ENCODE results near the gene ULK1. TPM values are rescaled to one million over a fixed set of nuclear protein-coding genes. Genes with fewer than 3 reads are reported as not detected.
A peak's percentile ranks its signal among the peaks of the same experiment; 100 is the strongest.

ULK1 gene
- total RNA-seq, 1 experiment from 2014 or later, result 7.6 TPM

DNA sequence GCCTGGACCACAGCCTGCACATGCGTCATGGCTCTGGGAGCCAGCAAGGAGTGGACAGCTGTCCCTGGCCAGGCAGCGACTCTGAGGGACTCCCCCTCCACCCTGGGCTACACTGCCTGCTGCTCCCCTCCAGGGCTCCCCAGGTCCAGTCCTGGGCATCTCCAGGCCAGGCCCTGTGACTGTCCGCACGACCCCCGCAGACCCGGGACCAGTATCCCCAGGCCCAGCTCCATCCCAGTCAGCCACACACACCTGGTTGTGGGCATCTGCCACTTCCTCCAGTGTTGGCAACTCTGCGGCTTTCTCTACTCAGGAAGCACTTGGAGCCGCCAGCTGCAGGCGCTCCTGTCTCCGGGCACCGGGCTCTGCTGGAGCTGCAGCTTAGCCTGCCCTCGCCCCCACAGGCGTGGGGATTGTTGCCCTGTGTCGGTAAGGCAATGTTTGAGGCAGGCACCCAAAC lies 2.4 kb downstream of the ULK1 start:
- Histone ChIP-seq H3K9me3 (no peaks in the 10 kb centered on the region), H3K4me3 (peak overlapping the region; percentile 49), H3K27me3 (no peaks in the 10 kb centered on the region), H3K36me3 (peaks cover 22% of the 10 kb centered on the region)
- DNase-seq, result peak; percentile 90

DNA sequence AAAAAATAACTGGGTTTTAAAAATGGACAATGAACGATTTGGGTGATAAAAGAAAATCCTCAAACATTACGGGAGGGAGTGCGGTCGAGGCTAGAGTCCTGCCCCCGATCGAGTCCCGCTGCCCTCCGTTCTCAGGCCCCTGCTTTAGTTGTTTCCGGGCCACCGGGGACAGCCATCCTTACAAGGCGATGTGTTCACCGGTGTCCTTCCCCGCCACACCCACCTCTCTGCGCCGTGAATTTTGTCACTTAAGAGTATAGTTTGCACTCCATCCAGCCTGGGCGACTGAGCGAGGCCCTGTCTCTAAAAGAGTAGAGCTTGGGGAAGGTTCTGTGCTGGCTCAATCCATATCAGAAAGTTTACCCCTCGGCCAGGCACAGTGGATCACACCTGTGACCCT lies 2.9 kb downstream of the ULK1 start:
- no peak for DNase-seq
- H3K4me3 ChIP-seq, result no peak overlapping the region
- peaks cover 22% of the 10 kb centered on the region for H3K36me3 ChIP-seq
- no peaks in the 10 kb centered on the region for H3K27me3 ChIP-seq
- no peaks in the 10 kb centered on the region for H3K9me3 ChIP-seq

DNA sequence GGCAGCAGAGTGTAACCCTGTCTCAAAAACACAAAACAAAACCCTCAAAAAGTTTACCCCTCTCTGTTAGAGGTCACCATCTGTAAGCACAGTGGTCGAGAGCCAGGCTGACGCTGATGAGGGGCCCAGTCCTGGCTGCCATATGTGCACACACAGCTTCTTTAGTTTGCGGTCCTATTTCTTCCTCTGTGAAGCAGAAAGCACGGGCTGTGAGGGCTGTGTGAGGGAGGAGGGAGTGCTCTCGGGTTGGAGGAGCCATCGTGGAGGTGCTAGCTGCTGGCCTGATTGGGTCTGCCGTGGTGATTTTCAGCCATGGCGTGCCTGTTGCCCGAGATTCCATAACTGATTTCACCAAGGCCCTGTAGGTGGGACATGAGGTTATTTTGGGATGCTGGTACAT lies 3.5 kb downstream of the ULK1 start:
- DNase-seq, result no peak
- H3K9me3 ChIP-seq, result no peaks in the 10 kb centered on the region
- no peak overlapping the region for H3K4me3 ChIP-seq

DNA sequence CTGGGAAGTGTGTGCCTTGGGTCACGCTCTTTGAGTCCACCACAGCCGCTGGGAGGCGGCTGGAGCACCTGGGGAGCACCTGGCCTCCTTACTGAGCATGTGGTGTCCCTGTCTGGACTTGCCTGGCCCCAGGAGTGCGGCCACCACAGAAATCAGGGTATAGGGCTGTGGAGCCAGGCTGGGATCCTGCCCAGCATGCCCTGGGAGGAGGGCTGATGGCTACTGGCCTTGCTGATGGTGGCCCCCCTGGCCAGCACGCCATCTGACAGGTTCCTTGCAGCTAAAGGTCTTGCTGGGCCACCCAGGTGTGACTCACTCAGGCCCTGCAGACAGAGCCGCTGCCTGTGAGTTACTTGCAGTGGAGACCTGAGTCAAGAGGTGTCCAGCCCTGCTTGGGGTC lies 6.0 kb downstream of the ULK1 start:
- H3K4me3 ChIP-seq, result no peak overlapping the region

More for the DNA sequence above, 3.5 kb downstream of the ULK1 start:
- no peaks in the 10 kb centered on the region for H3K27me3 ChIP-seq
- peaks cover 22% of the 10 kb centered on the region for H3K36me3 ChIP-seq

DNA sequence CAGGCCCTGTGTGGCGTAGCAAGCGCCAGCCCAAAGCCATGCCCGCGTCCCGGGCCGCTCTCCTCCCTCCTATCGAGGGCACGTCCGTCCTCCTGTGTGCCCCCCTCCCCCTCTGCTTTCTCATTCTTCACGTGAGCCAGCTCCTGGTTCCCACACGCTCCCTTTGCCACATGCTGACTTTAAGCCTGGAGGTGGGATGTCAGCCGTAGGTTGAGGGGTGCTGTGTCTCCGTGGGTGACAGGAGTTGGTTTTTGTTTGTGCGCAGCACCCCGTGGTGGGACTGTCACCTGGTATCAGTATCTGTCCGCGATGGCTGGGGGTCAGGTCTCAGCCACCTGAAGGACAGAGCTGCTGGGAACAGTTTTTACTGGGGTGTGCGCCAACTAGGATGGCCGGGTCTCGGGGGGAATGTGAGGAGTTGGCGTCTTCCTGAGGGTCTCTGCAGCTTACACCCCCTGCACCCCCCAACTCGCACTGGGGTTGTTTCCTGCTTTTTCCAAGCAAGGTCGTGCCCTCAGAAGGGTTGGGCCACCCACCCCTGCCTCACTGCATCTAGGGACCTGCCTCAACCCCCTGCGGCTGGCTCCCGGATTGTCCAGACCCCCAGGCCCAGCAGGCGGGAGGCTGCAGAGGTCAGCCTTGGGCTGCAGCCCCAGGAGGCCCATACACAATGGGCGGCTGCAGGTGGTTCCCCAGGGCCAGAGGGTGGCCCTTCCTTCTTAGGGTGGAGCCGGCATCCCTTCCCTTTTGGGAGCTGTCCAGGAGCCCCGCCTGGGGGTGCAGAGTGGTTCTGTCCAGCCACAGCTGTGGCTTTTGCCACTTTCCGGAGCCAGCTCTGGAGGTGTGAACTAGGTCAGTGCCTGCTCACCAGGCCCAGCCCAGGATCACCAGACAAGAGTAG lies 7.3 kb downstream of the ULK1 start:
- DNase-seq, result no peak
- Histone ChIP-seq H3K9me3 (no peaks in the 10 kb centered on the region), H3K4me3 (no peak overlapping the region), H3K36me3 (peaks cover 25% of the 10 kb centered on the region), H3K27me3 (no peaks in the 10 kb centered on the region)

More for the DNA sequence above, 6.0 kb downstream of the ULK1 start:
- DNase-seq, result no peak
- H3K36me3 ChIP-seq, result peaks cover 22% of the 10 kb centered on the region
- no peaks in the 10 kb centered on the region for H3K27me3 ChIP-seq
- no peaks in the 10 kb centered on the region for H3K9me3 ChIP-seq

DNA sequence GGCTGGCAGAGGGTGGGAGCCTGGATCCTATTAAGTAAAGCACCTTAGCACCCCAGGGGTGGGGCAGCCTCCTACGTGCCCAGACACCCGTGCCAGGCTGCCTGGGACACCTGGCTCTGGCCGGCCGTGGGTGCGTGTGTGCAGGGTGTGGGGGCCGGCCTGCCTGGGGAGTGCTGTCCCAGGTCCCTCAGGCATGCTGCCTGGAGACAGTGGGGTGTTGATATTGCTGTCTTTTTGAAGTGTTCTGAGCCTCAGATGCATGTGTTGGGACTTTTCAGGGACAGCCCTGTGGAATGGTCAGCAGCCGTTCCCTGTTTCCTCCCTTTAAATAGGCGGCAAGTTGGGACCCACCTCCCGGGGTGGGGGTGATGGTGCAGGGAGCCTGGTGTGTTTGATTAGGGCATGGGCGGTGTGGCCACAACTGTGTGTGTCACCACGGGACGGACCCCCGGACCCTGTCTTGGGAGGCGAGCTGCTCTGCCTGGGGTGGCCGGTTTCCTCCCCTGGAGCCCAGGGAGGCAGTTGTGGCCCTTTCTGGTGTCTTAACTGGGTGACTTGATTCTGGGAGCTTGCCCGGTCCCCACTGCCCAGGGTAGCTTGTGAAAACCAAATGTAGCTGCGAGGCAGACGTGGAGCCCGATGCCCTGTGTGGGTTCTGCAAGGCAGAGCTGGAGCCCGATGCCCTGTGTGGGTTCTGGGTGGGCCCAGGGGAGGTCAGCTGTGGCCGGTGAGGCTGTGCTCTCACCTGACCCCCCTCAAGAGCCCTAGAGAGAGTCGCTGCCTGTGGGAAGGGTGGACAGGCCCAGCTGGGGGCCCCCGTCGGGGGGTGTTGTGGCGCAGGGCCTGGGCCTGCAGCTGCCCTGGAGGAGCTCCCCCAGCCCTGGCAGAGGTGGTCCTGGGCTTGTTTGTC lies 8.2 kb downstream of the ULK1 start:
- Histone ChIP-seq H3K27me3 (no peaks in the 10 kb centered on the region), H3K4me3 (no peak overlapping the region), H3K9me3 (no peaks in the 10 kb centered on the region), H3K36me3 (peaks cover 20% of the 10 kb centered on the region)
- no peak for DNase-seq

DNA sequence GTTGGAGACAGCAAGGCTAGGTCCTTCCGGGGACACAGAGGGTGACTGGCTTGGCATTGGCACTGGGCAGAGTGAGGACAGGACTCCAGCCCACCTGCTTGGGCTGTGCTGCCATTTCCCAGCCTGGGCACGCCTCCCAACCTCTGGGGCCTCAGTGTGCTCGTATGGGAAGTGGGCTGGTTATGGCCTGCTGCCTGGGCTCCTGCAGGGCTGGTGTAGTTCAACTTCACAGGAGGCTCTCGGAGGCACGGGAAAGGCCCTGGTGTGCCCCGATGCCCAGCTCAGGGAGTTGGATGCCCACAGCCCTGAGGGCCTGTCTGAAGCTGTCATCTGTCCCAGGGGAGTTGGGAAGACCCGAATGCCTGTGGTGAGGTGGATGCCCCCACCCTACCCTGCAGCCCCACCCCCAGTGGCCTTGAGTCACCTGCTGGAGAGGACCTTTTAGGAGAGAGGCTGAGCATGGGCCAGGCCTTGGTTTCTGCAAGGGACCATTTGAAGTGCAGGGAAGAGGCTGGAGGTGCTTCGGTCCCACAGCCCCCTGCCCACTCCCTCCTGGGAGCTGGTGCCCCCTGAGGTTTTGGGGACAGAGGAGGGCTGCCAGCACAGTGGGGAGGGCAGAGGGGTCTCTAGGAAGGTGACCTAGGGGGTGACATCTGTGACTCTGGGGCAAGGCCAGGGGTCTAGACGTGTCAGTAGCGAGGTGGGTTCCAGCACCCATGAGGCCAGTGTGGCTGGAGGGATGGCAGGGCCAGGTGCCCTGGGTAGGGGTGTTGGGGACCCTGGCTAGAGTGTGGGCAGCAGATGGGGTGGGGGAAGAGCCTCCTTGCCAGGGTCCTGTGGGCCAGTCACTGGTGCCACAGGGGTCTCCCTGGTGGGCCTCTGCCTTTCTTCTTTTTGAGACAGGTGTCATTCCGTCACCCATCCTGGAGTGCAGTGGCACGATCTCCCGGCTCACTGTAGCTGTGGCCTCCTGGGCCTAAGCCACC lies 9.1 kb downstream of the ULK1 start:
- no peaks in the 10 kb centered on the region for H3K9me3 ChIP-seq
- H3K36me3 ChIP-seq, result peaks cover 15% of the 10 kb centered on the region
- H3K4me3 ChIP-seq, result no peak overlapping the region
- DNase-seq, result no peak
- no peaks in the 10 kb centered on the region for H3K27me3 ChIP-seq

DNA sequence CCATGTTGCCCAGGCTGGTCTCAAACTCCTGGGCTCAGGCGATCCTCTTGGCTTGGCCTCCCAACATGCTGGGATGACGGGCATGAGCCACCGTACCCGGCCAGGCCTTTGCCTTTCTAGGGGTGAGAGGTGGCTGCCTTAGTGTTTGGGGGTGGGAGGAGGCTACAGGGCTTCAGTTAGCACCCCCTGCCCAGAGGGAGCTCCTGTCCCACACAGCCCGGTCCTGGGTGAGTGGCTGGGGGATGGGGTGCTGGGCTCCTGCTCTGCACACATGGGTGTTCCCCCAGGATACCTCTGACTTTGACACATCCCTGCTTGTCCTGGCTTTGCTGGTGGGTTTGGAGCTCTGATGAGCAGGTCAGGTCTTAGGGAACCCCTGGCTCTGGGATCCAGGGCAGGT lies 9.9 kb downstream of the ULK1 start:
- Histone ChIP-seq H3K27me3 (no peaks in the 10 kb centered on the region), H3K36me3 (peaks cover 18% of the 10 kb centered on the region), H3K9me3 (no peaks in the 10 kb centered on the region), H3K4me3 (no peak overlapping the region)
- no peak for DNase-seq

DNA sequence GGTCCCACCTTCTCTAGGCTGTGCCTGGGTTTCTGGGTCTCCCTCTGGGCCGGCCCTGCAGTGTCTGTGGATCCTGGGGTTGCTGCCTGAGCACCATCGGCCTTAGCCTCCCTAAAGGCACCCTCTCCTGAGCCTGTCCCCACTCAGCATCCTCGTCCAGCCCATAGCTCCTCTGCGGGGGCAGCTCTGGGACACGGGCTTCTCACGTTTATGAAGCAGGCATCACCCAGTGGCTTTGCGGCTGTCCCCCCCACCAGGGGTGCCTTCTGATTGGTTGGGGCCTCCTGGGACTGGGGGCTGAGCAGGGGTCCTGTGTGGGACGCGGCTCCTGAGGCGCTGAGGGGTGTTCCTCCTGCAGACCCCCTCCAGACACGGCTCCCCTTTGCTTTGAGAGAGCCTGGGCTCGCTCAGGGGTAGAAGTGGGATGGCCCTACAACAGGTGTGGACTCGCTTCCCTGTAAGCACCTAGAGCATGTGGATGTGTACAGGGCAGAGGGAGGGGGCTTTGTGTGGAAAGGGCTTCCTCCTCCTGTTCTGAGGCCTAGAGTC lies 10.7 kb downstream of the ULK1 start:
- Histone ChIP-seq H3K27me3 (no peaks in the 10 kb centered on the region), H3K36me3 (peaks cover 18% of the 10 kb centered on the region), H3K4me3 (no peak overlapping the region), H3K9me3 (no peaks in the 10 kb centered on the region)
- no peak for DNase-seq

DNA sequence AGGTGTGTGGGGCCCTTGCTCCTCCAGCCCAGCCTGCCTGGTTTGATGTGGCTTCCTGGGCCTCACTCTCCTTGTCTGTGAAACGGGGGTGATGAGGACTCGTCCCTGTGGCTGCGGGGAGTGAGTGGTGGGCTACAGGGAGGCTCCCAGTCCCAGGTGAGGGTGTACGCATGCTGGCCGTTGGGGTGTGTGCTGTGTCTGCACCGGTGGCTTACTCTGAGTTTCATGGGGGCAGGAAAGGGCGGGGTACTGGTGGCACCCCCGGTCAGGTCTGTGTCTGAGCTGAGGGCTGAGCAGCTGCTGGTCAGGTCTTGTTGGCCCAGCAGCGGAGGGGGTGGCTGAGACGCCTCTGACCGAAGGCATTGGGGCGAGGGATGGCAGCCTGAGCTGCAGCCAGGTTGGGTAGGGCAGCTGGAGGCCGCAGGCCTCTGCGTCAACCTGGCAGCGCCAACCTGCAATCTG lies 11.2 kb downstream of the ULK1 start:
- H3K36me3 ChIP-seq, result peaks cover 18% of the 10 kb centered on the region
- DNase-seq, result no peak

DNA sequence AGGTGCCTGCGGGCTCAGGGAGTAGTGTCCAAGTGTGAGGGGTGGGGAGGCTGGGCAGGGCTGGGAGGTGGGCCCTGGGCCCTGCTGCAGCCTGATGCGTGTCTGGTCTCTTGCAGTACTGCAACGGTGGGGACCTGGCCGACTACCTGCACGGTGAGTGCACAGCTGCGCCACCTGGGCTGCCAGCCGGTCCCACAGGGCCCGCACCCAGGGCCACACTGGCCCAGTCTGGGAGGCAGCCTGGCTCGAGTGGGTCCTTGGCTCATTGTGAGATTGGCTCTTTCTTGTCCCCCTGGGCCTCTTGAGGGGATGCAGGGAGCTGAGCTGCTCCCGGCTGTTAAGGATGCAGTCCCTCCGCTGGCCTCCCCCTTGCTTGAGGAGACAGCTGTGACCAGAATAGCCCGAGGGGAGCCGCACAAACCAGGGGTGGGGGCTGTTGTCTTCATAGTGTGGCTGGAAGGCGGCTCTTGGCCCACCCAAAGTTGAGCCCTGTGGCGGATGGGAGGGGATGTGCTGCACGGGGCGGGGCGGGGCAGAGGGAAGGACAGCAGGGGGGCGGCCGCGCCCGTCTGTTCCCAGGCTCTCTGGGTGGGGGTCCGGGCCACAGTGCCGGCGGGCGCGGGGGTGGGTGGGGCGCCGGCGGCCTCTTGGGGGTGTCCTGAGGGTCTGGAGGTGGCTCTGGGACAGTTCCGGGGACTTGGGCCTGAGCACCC lies 13.1 kb downstream of the ULK1 start:
- H3K36me3 ChIP-seq, result peaks cover 27% of the 10 kb centered on the region
- H3K4me3 ChIP-seq, result no peak overlapping the region
- no peaks in the 10 kb centered on the region for H3K9me3 ChIP-seq
- H3K27me3 ChIP-seq, result no peaks in the 10 kb centered on the region
- no peak for DNase-seq

More for the DNA sequence above, 11.2 kb downstream of the ULK1 start:
- Histone ChIP-seq H3K4me3 (no peak overlapping the region), H3K27me3 (no peaks in the 10 kb centered on the region), H3K9me3 (no peaks in the 10 kb centered on the region)

DNA sequence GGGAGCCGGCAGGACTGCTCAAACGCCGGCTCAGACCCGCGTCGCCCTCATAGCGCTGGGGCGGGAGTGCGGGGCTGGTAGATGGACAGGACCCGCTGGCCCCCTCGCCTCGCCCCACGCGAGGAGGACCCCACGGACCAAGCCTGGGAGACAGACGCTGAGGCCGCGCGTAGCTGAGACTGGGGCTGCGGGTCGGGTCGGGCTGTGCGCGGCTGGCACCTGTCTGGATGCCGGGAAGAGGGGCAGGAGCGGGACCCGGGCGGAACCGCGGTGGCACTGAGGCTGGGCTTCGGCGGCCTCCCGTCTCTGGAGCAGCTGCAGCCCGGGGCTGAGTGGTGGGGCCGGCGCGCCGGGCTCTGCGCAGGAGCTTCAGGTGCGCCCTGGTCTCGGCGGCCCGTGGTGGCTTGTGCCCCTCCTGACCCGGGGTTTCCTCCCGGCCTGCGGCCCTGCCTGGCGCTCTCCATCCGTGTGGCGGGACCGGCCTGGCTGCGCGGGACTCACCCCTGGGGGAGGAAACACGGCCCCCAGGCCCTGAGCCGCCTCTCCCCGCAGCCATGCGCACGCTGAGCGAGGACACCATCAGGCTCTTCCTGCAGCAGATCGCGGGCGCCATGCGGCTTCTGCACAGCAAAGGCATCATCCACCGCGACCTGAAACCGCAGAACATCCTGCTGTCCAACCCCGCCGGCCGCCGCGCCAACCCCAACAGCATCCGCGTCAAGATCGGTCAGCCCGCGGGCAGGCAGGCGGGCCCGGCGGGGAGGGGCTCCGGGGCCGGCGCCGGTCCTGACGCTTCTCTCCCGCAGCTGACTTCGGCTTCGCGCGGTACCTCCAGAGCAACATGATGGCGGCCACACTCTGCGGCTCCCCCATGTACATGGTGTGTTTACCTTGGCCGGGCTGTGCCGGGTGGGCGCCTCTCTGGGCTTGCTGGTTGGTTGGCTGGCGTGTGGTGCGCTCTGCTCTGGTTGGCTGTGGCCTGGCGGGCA lies 14.0 kb downstream of the ULK1 start:
- no peak overlapping the region for H3K4me3 ChIP-seq
- DNase-seq, result no peak
- peaks cover 30% of the 10 kb centered on the region for H3K36me3 ChIP-seq
- no peaks in the 10 kb centered on the region for H3K27me3 ChIP-seq
- H3K9me3 ChIP-seq, result no peaks in the 10 kb centered on the region

DNA sequence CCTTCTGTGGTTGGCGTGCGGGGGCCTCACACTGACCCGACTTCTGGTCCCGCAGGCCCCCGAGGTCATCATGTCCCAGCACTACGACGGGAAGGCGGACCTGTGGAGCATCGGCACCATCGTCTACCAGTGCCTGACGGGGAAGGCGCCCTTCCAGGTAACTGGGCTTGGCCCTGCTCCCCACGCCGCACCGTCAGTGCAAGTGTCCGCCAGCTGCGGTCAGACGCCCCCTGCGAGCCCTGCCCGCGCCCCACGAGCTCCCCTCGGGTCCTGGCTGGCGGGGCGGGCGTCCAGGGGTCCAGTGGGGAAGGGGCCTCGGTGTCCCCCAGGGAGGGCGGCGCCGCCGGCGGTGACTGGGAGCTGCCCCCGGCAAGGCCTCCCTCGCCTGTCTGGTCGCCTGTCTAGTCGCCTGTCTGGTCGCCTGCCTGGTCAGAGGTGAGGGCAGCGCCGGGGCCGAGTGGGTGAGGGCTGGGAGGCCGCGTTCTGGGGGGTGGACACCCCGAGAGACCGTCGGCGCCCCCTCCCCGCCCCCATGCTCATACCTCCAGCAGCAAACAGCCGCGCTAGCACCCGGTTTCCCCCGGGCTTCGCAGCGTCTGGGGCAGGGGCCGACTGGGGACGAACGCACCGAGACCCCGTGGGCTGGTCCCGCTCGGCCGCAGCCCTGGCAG lies 14.8 kb downstream of the ULK1 start:
- H3K36me3 ChIP-seq, result peaks cover 35% of the 10 kb centered on the region
- no peaks in the 10 kb centered on the region for H3K27me3 ChIP-seq
- H3K9me3 ChIP-seq, result no peaks in the 10 kb centered on the region
- no peak overlapping the region for H3K4me3 ChIP-seq
- DNase-seq, result no peak

DNA sequence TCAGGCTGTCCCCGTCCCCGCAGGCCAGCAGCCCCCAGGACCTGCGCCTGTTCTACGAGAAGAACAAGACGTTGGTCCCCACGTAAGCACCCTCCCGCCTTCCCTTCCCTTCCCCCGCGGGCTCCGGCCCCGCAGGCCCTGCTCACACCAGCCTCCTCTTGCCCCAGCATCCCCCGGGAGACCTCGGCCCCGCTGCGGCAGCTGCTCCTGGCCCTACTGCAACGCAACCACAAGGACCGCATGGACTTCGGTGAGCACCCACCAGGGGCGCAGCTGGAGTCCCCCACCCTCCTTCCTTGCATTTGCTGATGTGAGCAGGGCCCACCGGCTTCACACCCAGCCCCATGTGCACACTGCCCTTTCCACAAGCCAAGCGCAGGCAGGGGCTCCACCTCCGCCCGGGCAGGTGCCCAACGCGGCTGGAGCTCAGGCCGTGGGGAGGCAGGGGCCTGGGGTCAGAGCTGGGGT lies 15.4 kb downstream of the ULK1 start:
- H3K27me3 ChIP-seq, result no peaks in the 10 kb centered on the region
- no peak for DNase-seq
- H3K9me3 ChIP-seq, result no peaks in the 10 kb centered on the region
- H3K36me3 ChIP-seq, result peaks cover 41% of the 10 kb centered on the region
- no peak overlapping the region for H3K4me3 ChIP-seq
